ENCODE results near the gene CMPK2.

DNA sequence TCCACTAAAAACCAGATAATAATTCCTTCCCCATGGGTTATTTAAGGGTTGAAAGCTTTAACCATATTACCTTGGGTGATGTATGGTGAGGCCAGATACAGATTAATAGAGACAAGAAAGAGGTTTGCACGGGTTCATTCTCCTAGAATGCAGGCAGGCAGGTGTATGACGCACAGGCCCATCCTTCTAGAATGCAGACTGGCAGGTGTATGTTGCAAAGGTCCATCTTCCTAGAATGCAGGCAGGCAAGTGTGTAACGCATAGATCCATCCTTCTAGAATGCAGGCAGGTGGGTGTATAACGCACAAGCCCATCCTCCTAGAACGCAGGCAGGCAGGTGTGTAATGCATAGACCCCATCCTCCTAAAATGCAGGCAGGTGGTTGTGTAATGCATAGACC lies 15.8 kb upstream of the CMPK2 start:
- TF ChIP-seq CTCF (IDR thresholded peaks at IDR 0.05; ENCODE audit: borderline replicate concordance, extremely low read depth, low read length, poor library complexity, severe bottlenecking) (no peak), EZH2 (IDR thresholded peaks at IDR 0.05; ENCODE audit: borderline replicate concordance, low read depth, low read length, severe bottlenecking) (no peak)
